DOHH2 (cell line): ENCODE results near the gene ADPRH.

Experiments used
- CTCF ChIP-seq: fragments of 200-600 bp; sonication (generic); IDR thresholded peaks from one replicate; pipeline ENCODE4 v1.5.1; 2014; ENCODE audit warnings: antibody characterized with exemption, mild to moderate bottlenecking, low read depth, low read length; ENCODE audit not compliant: poor library complexity, severe bottlenecking
- EZH2phosphoT487 ChIP-seq: fragments of 200-600 bp; sonication (generic); IDR thresholded peaks from 2 replicates; pipeline ENCODE4 v1.6.1; 2017; ENCODE audit warnings: borderline replicate concordance, mild to moderate bottlenecking, antibody characterized with exemption, low read length, moderate library complexity, mixed read lengths

DNA sequence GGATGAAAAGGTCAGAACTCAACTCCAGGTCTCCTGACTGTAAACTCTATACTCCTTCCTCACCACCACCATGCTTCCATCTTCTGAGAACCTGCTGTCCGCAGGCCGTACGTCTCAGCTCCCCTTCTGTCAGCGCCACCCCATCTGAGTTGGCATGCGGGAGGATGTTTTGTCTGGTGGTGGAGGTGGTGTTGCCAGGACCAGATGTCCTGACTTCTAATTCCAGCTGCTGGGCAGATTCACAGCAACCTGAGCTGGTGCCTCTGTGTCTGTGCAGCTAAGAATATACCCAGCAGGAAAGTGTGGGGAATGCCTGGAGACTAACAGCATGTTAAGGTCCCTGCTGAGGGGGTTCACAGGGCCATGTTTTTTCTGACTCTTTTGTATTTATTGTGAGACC is 41.6 kb downstream of the ADPRH start:
- no peak for TF ChIP-seq CTCF
- no peak for TF ChIP-seq EZH2phosphoT487
